Measurements from ENCODE around the gene MYO3B.

- TF ChIP-seq CTCF (conservative IDR thresholded peaks at IDR 0.05; ENCODE audit: low read depth, low read length) (no peak), EZH2 (IDR thresholded peaks at IDR 0.05; ENCODE audit: borderline replicate concordance, low read depth, low read length, poor library complexity, severe bottlenecking) (no peak)
These were observed 409.2 kb downstream of the MYO3B start for GRCh38 chr2:170587117-170587516.
